Smooth muscle cell (in vitro differentiated cells): ENCODE measurements around the gene CD48. TPM values are rescaled to one million over a fixed set of nuclear protein-coding genes. Genes with fewer than 3 reads are reported as not detected.

Experiments used
- DNase-seq: peaks from one replicate; lab custom pipeline; 2025; ENCODE audit not compliant: unreplicated experiment; lab: John Stamatoyannopoulos, UW
- H2AFZ ChIP-seq: fragments of 200-600 bp; sonication (generic); 2 replicates; pipeline ENCODE4 v1.6.0; 2016; ENCODE audit warnings: antibody characterized with exemption, low read depth, mild to moderate bottlenecking
- H3F3A ChIP-seq: fragments of 200-600 bp; sonication (generic); 2 replicates; pipeline ENCODE4 v1.6.0; 2017; ENCODE audit warnings: antibody characterized with exemption, low read depth
- H3K27ac ChIP-seq: fragments of 200-600 bp; sonication (generic); 2 replicates; pipeline ENCODE4 v1.5.1; 2016; ENCODE audit warnings: low read depth, mild to moderate bottlenecking
- H3K27me3 ChIP-seq: fragments of 200-600 bp; sonication (generic); 2 replicates; pipeline ENCODE4 v1.6.1; 2016; ENCODE audit warnings: low read depth, mild to moderate bottlenecking
- H3K36me3 ChIP-seq: fragments of 200-600 bp; sonication (generic); 2 replicates; pipeline ENCODE4 v1.5.1; 2016; ENCODE audit warnings: low read depth
- H3K4me1 ChIP-seq: fragments of 200-600 bp; sonication (generic); 2 replicates; pipeline ENCODE4 v1.5.1; 2016; ENCODE audit warnings: low read depth
- H3K4me2 ChIP-seq: fragments of 200-600 bp; sonication (generic); 2 replicates; pipeline ENCODE4 v1.6.0; 2016; ENCODE audit warnings: mild to moderate bottlenecking
- H3K4me3 ChIP-seq: fragments of 200-600 bp; sonication (generic); 2 replicates; pipeline ENCODE4 v1.5.1; 2016; ENCODE audit warnings: mild to moderate bottlenecking
- H3K79me2 ChIP-seq: fragments of 200-600 bp; sonication (generic); 2 replicates; pipeline ENCODE4 v1.6.0; 2016; ENCODE audit warnings: low read depth, mild to moderate bottlenecking
- H3K9ac ChIP-seq: fragments of 200-600 bp; sonication (generic); 2 replicates; pipeline ENCODE4 v1.6.0; 2016; ENCODE audit warnings: low read depth
- H3K9me3 ChIP-seq: fragments of 200-600 bp; sonication (generic); replicated peaks from 2 replicates; pipeline ENCODE4 v1.5.1; 2016; ENCODE audit warnings: low read depth
- H4K20me1 ChIP-seq: fragments of 200-600 bp; sonication (generic); 2 replicates; pipeline ENCODE4 v1.6.0; 2016; ENCODE audit warnings: low read depth
- CTCF ChIP-seq: fragments of 200-600 bp; sonication (generic); IDR thresholded peaks from 2 replicates; pipeline ENCODE4 v1.5.1; 2017; ENCODE audit warnings: borderline replicate concordance, mild to moderate bottlenecking, antibody characterized with exemption; ENCODE audit not compliant: insufficient read depth, poor library complexity, severe bottlenecking
- WGBS: methylation state at CpG from one replicate; pipeline ENCODE4 v1.1.7; 2016; ENCODE audit warnings: low lambda C conversion rate; 5-methylcytosine and 5-hydroxymethylcytosine counted together
- polyA plus RNA-seq: library from polyadenylated mRNA; unstranded; fragments of >200 nt; fragmentation: Nextera tagmentation; extraction: Ambion mirVana; gene quantifications from 2 replicates; pipeline ENCODE4 v1.2.1, GENCODE V29; 2016
- total RNA-seq: library from RNA; depleted of rRNA; stranded (reverse); fragments of >200 nt; gene quantifications from 2 replicates; pipeline ENCODE4 v1.2.3, GENCODE V29; 2014

The CD48 gene
- total and polyA plus RNA-seq, 2 experiments from 2014 or later, result 0.37 TPM; not detected in 1

- Histone ChIP-seq H2AFZ (no peak overlapping the region), H3K27me3 (no peaks in the 10 kb centered on the region), H3K9ac (no peak overlapping the region), H3K4me2 (no peak overlapping the region), H3K4me3 (no peak overlapping the region), H4K20me1 (no peaks in the 10 kb centered on the region), H3K4me1 (no peaks in the 10 kb centered on the region), H3F3A (no peaks in the 10 kb centered on the region), H3K79me2 (no peaks in the 10 kb centered on the region), H3K9me3 (no peaks in the 10 kb centered on the region), H3K36me3 (no peaks in the 10 kb centered on the region), H3K27ac (no peak overlapping the region)
- WGBS, result 87% methylated on average over 8 of the region's 8 CpGs
- no peak for DNase-seq
- no peak for TF ChIP-seq CTCF
Measured at GRCh38 chr1:160641323-160642280, 70.0 kb downstream of the CD48 start.

GRCh38 chr1:160640359-160641123 lies 71.1 kb downstream of the CD48 start:
- Histone ChIP-seq H2AFZ (no peak overlapping the region), H3K9ac (no peak overlapping the region), H3K4me2 (no peak overlapping the region), H3K36me3 (no peaks in the 10 kb centered on the region), H3K9me3 (no peaks in the 10 kb centered on the region), H3K27me3 (no peaks in the 10 kb centered on the region), H3K27ac (no peak overlapping the region), H3K79me2 (no peaks in the 10 kb centered on the region), H3K4me1 (no peaks in the 10 kb centered on the region), H4K20me1 (no peaks in the 10 kb centered on the region), H3F3A (no peaks in the 10 kb centered on the region), H3K4me3 (no peak overlapping the region)
- no peak for TF ChIP-seq CTCF
- 93% methylated on average over 2 of the region's 2 CpGs for WGBS
- DNase-seq, result no peak

GRCh38 chr1:160639652-160640051 lies 72.0 kb downstream of the CD48 start:
- Histone ChIP-seq H3K9me3 (no peaks in the 10 kb centered on the region), H2AFZ (no peak overlapping the region), H3K27ac (no peak overlapping the region), H3K4me1 (no peaks in the 10 kb centered on the region), H3F3A (no peaks in the 10 kb centered on the region), H3K9ac (no peak overlapping the region), H3K4me3 (no peak overlapping the region), H3K27me3 (no peaks in the 10 kb centered on the region), H3K79me2 (no peaks in the 10 kb centered on the region), H3K4me2 (no peak overlapping the region), H3K36me3 (no peaks in the 10 kb centered on the region), H4K20me1 (no peaks in the 10 kb centered on the region)
- no peak for DNase-seq
- TF ChIP-seq CTCF, result no peak
- WGBS, result 64% methylated on average over 3 of the region's 3 CpGs
